Loucy (cell line): ENCODE results near the gene TCEAL5.
"Not testable (repeated sequence)": the region's sequence is repeated elsewhere in the genome, so short reads cannot be mapped to it uniquely, and the experiment has no call there.

Source experiments
- H2AFZ ChIP-seq: fragments of 200-600 bp; sonication (generic); 2 replicates; pipeline ENCODE4 v1.6.0; 2016; ENCODE audit warnings: antibody characterized with exemption, mild to moderate bottlenecking, low read length, moderate library complexity
- H3F3A ChIP-seq: fragments of 200-600 bp; 2 replicates; pipeline ENCODE4 v1.6.0; 2016; ENCODE audit warnings: antibody characterized with exemption, low read depth, mild to moderate bottlenecking
- H3K27me3 ChIP-seq: fragments of 200-600 bp; sonication (generic); 2 replicates; pipeline ENCODE4 v1.6.1; 2014; ENCODE audit warnings: low read length, mild to moderate bottlenecking; ENCODE audit not compliant: insufficient read depth, poor library complexity, severe bottlenecking
- H3K36me3 ChIP-seq: fragments of 200-600 bp; sonication (generic); 2 replicates; pipeline ENCODE4 v1.6.1; 2016; ENCODE audit warnings: low read length; ENCODE audit not compliant: insufficient read depth
- H3K4me1 ChIP-seq: fragments of 200-600 bp; sonication (generic); 2 replicates; pipeline ENCODE4 v1.5.1; 2014; ENCODE audit warnings: low read length, mild to moderate bottlenecking; ENCODE audit not compliant: insufficient read depth, poor library complexity, severe bottlenecking
- H3K4me2 ChIP-seq: fragments of 200-600 bp; sonication (generic); 2 replicates; pipeline ENCODE4 v1.6.0; 2014; ENCODE audit warnings: antibody characterized with exemption, low read length, low read depth, mild to moderate bottlenecking; ENCODE audit not compliant: poor library complexity, severe bottlenecking
- H3K4me3 ChIP-seq: fragments of 200-600 bp; sonication (generic); 2 replicates; pipeline ENCODE4 v1.5.1; 2014; ENCODE audit warnings: low read length, mild to moderate bottlenecking, mixed read lengths; ENCODE audit not compliant: poor library complexity, severe bottlenecking
- H3K79me2 ChIP-seq: fragments of 200-600 bp; sonication (generic); 2 replicates; pipeline ENCODE4 v1.6.1; 2014; ENCODE audit warnings: low read length; ENCODE audit not compliant: insufficient read depth
- H3K9ac ChIP-seq: fragments of 200-600 bp; sonication (generic); 2 replicates; pipeline ENCODE4 v1.6.0; 2014; ENCODE audit warnings: mild to moderate bottlenecking, low read depth, low read length, moderate library complexity; ENCODE audit not compliant: poor library complexity, severe bottlenecking
- H3K9me2 ChIP-seq: fragments of 200-600 bp; sonication (generic); replicated peaks from 2 replicates; pipeline ENCODE4 v1.6.1; 2016; ENCODE audit warnings: low read depth, low read length, mixed read lengths
- H3K9me3 ChIP-seq: fragments of 200-600 bp; sonication (generic); 2 replicates; pipeline ENCODE4 v1.6.1; 2014; ENCODE audit warnings: mild to moderate bottlenecking, antibody characterized with exemption, low read length, low read depth; ENCODE audit not compliant: insufficient read depth
- H4K20me1 ChIP-seq: fragments of 200-600 bp; sonication (generic); 2 replicates; pipeline ENCODE4 v1.6.0; 2014; ENCODE audit warnings: antibody characterized with exemption, low read length, mild to moderate bottlenecking; ENCODE audit not compliant: insufficient read depth, poor library complexity, severe bottlenecking
- CTCF ChIP-seq: fragments of 200-600 bp; sonication (generic); conservative IDR thresholded peaks from 2 replicates; pipeline ENCODE4 v1.5.1; 2014; ENCODE audit warnings: mild to moderate bottlenecking, antibody characterized with exemption, low read length
- EZH2phosphoT487 ChIP-seq: fragments of 200-600 bp; IDR thresholded peaks from 2 replicates; pipeline ENCODE4 v1.6.1; 2018; ENCODE audit warnings: antibody characterized with exemption, mild to moderate bottlenecking, moderate library complexity, borderline replicate concordance

Gene TCEAL5

GRCh38 chrX:103309860-103310554 lies 33.5 kb upstream of the TCEAL5 start:
- Histone ChIP-seq H4K20me1 (no peaks in the 10 kb centered on the region), H3K4me3 (no peak overlapping the region), H3K4me1 (no peaks in the 10 kb centered on the region), H3K9me2 (no peaks in the 10 kb centered on the region), H3K27me3 (no peaks in the 10 kb centered on the region), H3K4me2 (no peak overlapping the region), H3K9me3 (no peaks in the 10 kb centered on the region), H3K79me2 (no peaks in the 10 kb centered on the region), H3K9ac (no peak overlapping the region), H3F3A (no peaks in the 10 kb centered on the region), H2AFZ (no peak overlapping the region), H3K36me3 (no peaks in the 10 kb centered on the region)
- TF ChIP-seq CTCF (no peak), EZH2phosphoT487 (no peak)

DNA sequence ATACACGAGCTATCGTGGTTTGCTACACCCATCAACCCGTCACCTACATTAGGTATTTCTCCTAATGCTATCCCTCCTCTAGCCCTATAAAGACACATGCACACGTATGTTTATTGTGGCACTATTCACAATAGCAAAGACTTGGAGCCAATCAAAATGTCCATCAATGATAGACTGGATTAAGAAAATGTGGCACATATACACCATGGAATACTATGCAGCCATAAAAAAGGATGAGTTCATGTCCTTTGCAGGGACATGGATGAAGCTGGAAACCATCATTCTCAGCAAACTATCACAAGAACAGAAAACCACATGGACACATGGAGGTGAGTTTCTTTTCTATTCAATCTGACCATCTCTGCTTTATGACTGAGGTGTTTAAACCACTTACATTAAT lies 29.1 kb upstream of the TCEAL5 start:
- not testable (repeated sequence) for H3K9me3 ChIP-seq, H3F3A ChIP-seq, H3K4me2 ChIP-seq, H3K4me1 ChIP-seq, H3K36me3 ChIP-seq, H3K4me3 ChIP-seq, H3K9me2 ChIP-seq, H3K27me3 ChIP-seq, H4K20me1 ChIP-seq, H3K79me2 ChIP-seq, H3K9ac ChIP-seq, H2AFZ ChIP-seq

- Histone ChIP-seq H3K9ac (no peak overlapping the region), H3K36me3 (no peaks in the 10 kb centered on the region), H3K9me2 (no peaks in the 10 kb centered on the region), H3K4me1 (no peaks in the 10 kb centered on the region), H3K9me3 (no peaks in the 10 kb centered on the region), H3K27me3 (no peaks in the 10 kb centered on the region), H2AFZ (no peak overlapping the region), H3K4me3 (no peak overlapping the region), H3F3A (no peaks in the 10 kb centered on the region), H3K4me2 (no peak overlapping the region), H4K20me1 (no peaks in the 10 kb centered on the region), H3K79me2 (no peaks in the 10 kb centered on the region)
- TF ChIP-seq EZH2phosphoT487 (no peak), CTCF (no peak)
These were observed 28.2 kb upstream of the TCEAL5 start for GRCh38 chrX:103304705-103305104.

- Histone ChIP-seq H3K4me1 (no peaks in the 10 kb centered on the region), H3K9me2 (no peaks in the 10 kb centered on the region), H3K4me2 (no peak overlapping the region), H3K9me3 (no peaks in the 10 kb centered on the region), H3K4me3 (no peak overlapping the region), H3K79me2 (no peaks in the 10 kb centered on the region), H4K20me1 (no peaks in the 10 kb centered on the region), H3K27me3 (no peaks in the 10 kb centered on the region), H2AFZ (no peak overlapping the region), H3K9ac (no peak overlapping the region), H3K36me3 (no peaks in the 10 kb centered on the region), H3F3A (no peaks in the 10 kb centered on the region)
- no peak for TF ChIP-seq EZH2phosphoT487
- no peak for TF ChIP-seq CTCF
These were observed 16.6 kb upstream of the TCEAL5 start for GRCh38 chrX:103293118-103293517.
